C4-2B (cell line): Measurements from ENCODE around the gene GSDME.

Experiments
- CTCF ChIP-seq: fragments of 450-650 bp; conservative IDR thresholded peaks from 2 replicates; pipeline ENCODE4 v1.5.1; 2017; ENCODE audit warnings: mild to moderate bottlenecking
- ZFX ChIP-seq: fragments of 450-650 bp; IDR thresholded peaks from 2 replicates; pipeline ENCODE4 v1.6.1; 2017

GRCh38 chr7:24717247-24717622, 40.0 kb downstream of the GSDME start:
- TF ChIP-seq CTCF: no peak
- no peak for TF ChIP-seq ZFX
